ENCODE measurements around the gene LPP.

- TF ChIP-seq EGR1 (IDR thresholded peaks at IDR 0.05; ENCODE audit: low read depth), result no peak
- no peak for TF ChIP-seq CTCF (IDR thresholded peaks at IDR 0.05 in 2 of 3, conservative IDR thresholded peaks at IDR 0.05 in 1 of 3; ENCODE audit: borderline replicate concordance in 1 of 3, insufficient read depth in 1 of 3, low read depth in 2 of 3, low read length in 2 of 3)
Measured at GRCh38 chr3:188841906-188842305, 687.9 kb downstream of the LPP start.
